Measurements from ENCODE around the gene SLAMF8.

Gene SLAMF8

DNA sequence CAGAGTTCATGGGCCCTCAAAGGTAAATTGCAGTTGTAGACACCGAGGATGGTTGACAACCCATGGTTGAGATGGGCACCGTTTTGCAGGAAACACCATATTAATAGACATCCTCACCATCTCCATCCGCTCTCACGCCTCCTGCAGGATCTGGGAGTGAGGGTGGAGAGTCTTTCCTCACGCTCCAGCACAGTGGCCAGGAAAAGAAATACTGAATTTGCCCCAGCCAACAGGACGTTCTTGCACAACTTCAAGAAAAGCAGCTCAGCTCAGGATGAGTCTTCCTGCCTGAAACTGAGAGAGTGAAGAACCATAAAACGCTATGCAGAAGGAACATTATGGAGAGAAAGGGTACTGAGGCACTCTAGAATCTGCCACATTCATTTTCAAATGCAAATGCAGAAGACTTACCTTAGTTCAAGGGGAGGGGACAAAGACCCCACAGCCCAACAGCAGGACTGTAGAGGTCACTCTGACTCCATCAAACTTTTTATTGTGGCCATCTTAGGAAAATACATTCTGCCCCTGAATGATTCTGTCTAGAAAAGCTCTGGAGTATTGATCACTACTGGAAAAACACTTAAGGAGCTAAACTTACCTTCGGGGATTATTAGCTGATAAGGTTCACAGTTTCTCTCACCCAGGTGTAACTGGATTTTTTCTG is 9.3 kb downstream of the SLAMF8 start:
- Histone ChIP-seq H3K4me3 (ENCODE audit: low read depth, low read length) (no peak overlapping the region), H3K27me3 (no peaks in the 10 kb centered on the region), H3K9me3 (no peaks in the 10 kb centered on the region), H3K36me3 (no peaks in the 10 kb centered on the region), H3K4me1 (no peaks in the 10 kb centered on the region; the same call in 1 of the 2 replicates)
- TF ChIP-seq, protein P1, sequence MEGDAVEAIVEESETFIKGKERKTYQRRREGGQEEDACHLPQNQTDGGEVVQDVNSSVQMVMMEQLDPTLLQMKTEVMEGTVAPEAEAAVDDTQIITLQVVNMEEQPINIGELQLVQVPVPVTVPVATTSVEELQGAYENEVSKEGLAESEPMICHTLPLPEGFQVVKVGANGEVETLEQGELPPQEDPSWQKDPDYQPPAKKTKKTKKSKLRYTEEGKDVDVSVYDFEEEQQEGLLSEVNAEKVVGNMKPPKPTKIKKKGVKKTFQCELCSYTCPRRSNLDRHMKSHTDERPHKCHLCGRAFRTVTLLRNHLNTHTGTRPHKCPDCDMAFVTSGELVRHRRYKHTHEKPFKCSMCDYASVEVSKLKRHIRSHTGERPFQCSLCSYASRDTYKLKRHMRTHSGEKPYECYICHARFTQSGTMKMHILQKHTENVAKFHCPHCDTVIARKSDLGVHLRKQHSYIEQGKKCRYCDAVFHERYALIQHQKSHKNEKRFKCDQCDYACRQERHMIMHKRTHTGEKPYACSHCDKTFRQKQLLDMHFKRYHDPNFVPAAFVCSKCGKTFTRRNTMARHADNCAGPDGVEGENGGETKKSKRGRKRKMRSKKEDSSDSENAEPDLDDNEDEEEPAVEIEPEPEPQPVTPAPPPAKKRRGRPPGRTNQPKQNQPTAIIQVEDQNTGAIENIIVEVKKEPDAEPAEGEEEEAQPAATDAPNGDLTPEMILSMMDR (IDR thresholded peaks at IDR 0.05; ENCODE audit: low read depth, low read length), result peak; percentile 44
- no peak for DNase-seq

DNA sequence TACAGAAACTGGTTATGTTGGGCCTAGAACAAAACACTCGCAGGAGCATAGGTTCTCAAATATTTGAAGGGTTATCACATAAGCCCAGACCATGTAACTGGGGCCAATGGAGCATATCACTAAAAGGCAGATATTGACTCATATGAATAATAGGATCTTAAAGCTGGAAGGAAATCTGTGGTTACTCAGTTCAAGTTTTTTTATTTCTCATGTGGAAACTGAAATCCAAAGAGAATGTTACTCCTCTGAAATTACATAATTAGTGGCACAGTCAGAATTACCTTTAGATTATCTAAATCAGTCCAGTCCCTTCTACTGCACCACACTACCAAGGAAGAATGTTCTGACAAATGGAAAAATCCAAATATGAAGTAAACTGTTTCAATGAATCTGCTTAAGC is 12.0 kb downstream of the SLAMF8 start:
- no peaks in the 10 kb centered on the region for H3K27me3 ChIP-seq
- H3K4me1 ChIP-seq, result no peaks in the 10 kb centered on the region
- TF ChIP-seq, protein P1 (IDR thresholded peaks at IDR 0.05; ENCODE audit: low read depth, low read length), result no peak
- no peaks in the 10 kb centered on the region for H3K36me3 ChIP-seq
- H3K4me3 ChIP-seq (ENCODE audit: low read depth, low read length), result no peak overlapping the region
- H3K9me3 ChIP-seq, result no peaks in the 10 kb centered on the region
- no peak for DNase-seq

- H3K36me3 ChIP-seq, result no peaks in the 10 kb centered on the region
- no peaks in the 10 kb centered on the region for H3K4me1 ChIP-seq
- TF ChIP-seq, protein P1 (IDR thresholded peaks at IDR 0.05; ENCODE audit: low read depth, low read length), result no peak
- no peaks in the 10 kb centered on the region for H3K27me3 ChIP-seq
- no peak overlapping the region for H3K4me3 ChIP-seq (ENCODE audit: low read depth, low read length)
- H3K9me3 ChIP-seq, result no peaks in the 10 kb centered on the region
- no peak for DNase-seq
These were observed 12.6 kb downstream of the SLAMF8 start for GRCh38 chr1:159839116-159839849.

GRCh38 chr1:159841749-159842148 is 15.1 kb downstream of the SLAMF8 start:
- H3K27me3 ChIP-seq, result no peaks in the 10 kb centered on the region

GRCh38 chr1:159843459-159843858 is 16.8 kb downstream of the SLAMF8 start:
- H3K36me3 ChIP-seq, result no peaks in the 10 kb centered on the region
- H3K9me3 ChIP-seq, result no peaks in the 10 kb centered on the region
- H3K4me3 ChIP-seq (ENCODE audit: low read depth, low read length), result no peak overlapping the region
- no peaks in the 10 kb centered on the region for H3K4me1 ChIP-seq
- no peaks in the 10 kb centered on the region for H3K27me3 ChIP-seq
- DNase-seq, result no peak
- TF ChIP-seq, protein P1 (IDR thresholded peaks at IDR 0.05; ENCODE audit: low read depth, low read length), result no peak

More at GRCh38 chr1:159841749-159842148, 15.1 kb downstream of the SLAMF8 start:
- H3K9me3 ChIP-seq, result no peaks in the 10 kb centered on the region
- H3K4me1 ChIP-seq, result no peaks in the 10 kb centered on the region
- H3K36me3 ChIP-seq, result no peaks in the 10 kb centered on the region
- H3K4me3 ChIP-seq (ENCODE audit: low read depth, low read length), result no peak overlapping the region
- DNase-seq, result no peak
- TF ChIP-seq, protein P1 (IDR thresholded peaks at IDR 0.05; ENCODE audit: low read depth, low read length), result no peak
